ENCODE measurements around the gene HMX3. TPM values are rescaled to one million over a fixed set of nuclear protein-coding genes. Genes with fewer than 3 reads are reported as not detected.
A peak's percentile ranks its signal among the peaks of the same experiment; 100 is the strongest.

HMX3 gene
- total and polyA plus RNA-seq, 2 of the 13 experiments (the other 11 are each of a cell fraction or from before 2014, with no cell fraction given): not detected

- H3K4me3 ChIP-seq (replicated peaks in 1 of 3; ENCODE audit: insufficient read depth in 1 of 3, low read depth in 2 of 3, low read length in 3 of 3): peak overlapping the region in 2 of 3 experiments; percentile 29 to 65; a peak in 2 of 6 replicates
- no peak overlapping the region for H2AFZ ChIP-seq (ENCODE audit: low read length)
- intact Hi-C loops (cut with micrococcal nuclease; ENCODE audit: unreplicated experiment) (loop anchor here (10.0 kb wide), 1 partner anchor 48 kb away; no protein-coding TSS in a partner anchor), in situ Hi-C loops (cut with HindIII; ENCODE audit: extremely low pct_ligation_motif_present, low pct_unique_long_range_greater_than_20kb) (no loop called here)
- BruUV-seq (replicated peaks): no TSS peak
- no peak overlapping the region for H3K9ac ChIP-seq (ENCODE audit: insufficient read depth, low read depth, low read length)
- FAIRE-seq: peak; percentile 18
- peaks cover 64% of the 10 kb centered on the region for H3K4me1 ChIP-seq (ENCODE audit: insufficient read depth, low read length)
- H3K27me3 ChIP-seq (ENCODE audit: control insufficient read depth in 1 of 2, insufficient read depth in 2 of 2, low read length in 2 of 2): peaks cover 0 to 13% of the 10 kb centered on the region in 2 experiments; a peak in 2 of 5 replicates
- peaks cover 20% of the 10 kb centered on the region for H4K20me1 ChIP-seq (ENCODE audit: insufficient read depth, low read length)
- peaks cover 11 to 32% of the 10 kb centered on the region in 2 experiments for H3K36me3 ChIP-seq (replicated peaks in 1 of 2; ENCODE audit: control insufficient read depth in 1 of 2, insufficient read depth in 2 of 2, low read length in 2 of 2)
- ATAC-seq: peak; percentile 3; the same call in 2 of the 3 replicates
- H3K4me2 ChIP-seq (ENCODE audit: low read depth, low read length): peak overlapping the region; percentile 70
- 7% methylated on average over 3 of the region's 3 CpGs for WGBS (ENCODE audit: low lambda C conversion rate)
- POLR2A ChIA-PET: no interaction called here
- peak overlapping the region; percentile 56 for H3K27ac ChIP-seq (ENCODE audit: extremely low read length, insufficient read depth, low read length)
- peaks cover 65% of the 10 kb centered on the region for H3K79me2 ChIP-seq (ENCODE audit: insufficient read depth, low read length)
- CTCF ChIA-PET (ENCODE audit: low intra/inter-chr PET ratio, low total read pairs): no interaction called here
- DNase-seq (ENCODE audit: low spot score): peak; percentile 67
- H3K9me3 ChIP-seq (ENCODE audit: low read length): no peaks in the 10 kb centered on the region
- TF ChIP-seq MIER3 (CRISPR knock-in tag; IDR thresholded peaks at IDR 0.05; ENCODE audit: borderline replicate concordance) (0 out of 2 replicates have a peak, but pooled peaks have one; percentile 21), ELF3 (CRISPR knock-in tag; IDR thresholded peaks at IDR 0.05) (peak; percentile 66; the same call in 1 of the 2 replicates), ZBTB7B (CRISPR knock-in tag; IDR thresholded peaks at IDR 0.05) (no peak), ATF1 (CRISPR knock-in tag; IDR thresholded peaks at IDR 0.05) (no peak), FOXP4 (CRISPR knock-in tag; IDR thresholded peaks at IDR 0.05) (peak; percentile 66; the same call in 1 of the 2 replicates), ZNF563 (CRISPR knock-in tag; IDR thresholded peaks at IDR 0.05) (no peak), FOXP1 (IDR thresholded peaks at IDR 0.05) (no peak), FOXP1 (CRISPR knock-in tag; IDR thresholded peaks at IDR 0.05) (peak; percentile 45), POLR2AphosphoS5 (IDR thresholded peaks at IDR 0.05; ENCODE audit: low read depth, low read length) (no peak), ZNF335 (CRISPR knock-in tag; IDR thresholded peaks at IDR 0.05) (no peak), EEA1 (CRISPR knock-in tag; IDR thresholded peaks at IDR 0.05; ENCODE audit: borderline replicate concordance) (no peak), FOXA3 (CRISPR knock-in tag; IDR thresholded peaks at IDR 0.05) (peak; percentile 65), KAT8 (CRISPR knock-in tag; IDR thresholded peaks at IDR 0.05) (0 out of 2 replicates have a peak, but pooled peaks have one; percentile 18), HDAC2 (CRISPR knock-in tag; IDR thresholded peaks at IDR 0.05) (0 out of 2 replicates have a peak, but pooled peaks have one; percentile 50)
- TF ChIP-seq, protein P1, sequence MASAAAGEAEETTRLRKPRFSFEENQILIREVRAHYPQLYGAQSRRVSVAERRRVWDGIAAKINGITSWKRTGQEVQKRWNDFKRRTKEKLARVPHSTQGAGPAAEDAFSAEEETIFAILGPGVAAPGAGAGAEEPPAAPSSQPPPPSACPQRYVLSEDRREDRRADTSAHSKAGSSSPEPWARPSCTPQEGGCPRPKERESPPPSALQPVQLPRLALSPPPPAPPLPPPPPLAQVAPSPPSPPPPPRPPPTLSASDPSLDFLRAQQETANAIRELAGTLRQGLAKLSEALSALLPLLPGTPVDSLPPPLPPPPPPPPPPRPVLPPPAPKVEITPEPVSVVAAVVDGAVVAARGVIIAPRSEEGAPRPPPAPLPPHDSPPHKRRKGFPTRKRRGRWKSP (CRISPR knock-in tag; IDR thresholded peaks at IDR 0.05): no peak
- TF ChIP-seq, protein P2, sequence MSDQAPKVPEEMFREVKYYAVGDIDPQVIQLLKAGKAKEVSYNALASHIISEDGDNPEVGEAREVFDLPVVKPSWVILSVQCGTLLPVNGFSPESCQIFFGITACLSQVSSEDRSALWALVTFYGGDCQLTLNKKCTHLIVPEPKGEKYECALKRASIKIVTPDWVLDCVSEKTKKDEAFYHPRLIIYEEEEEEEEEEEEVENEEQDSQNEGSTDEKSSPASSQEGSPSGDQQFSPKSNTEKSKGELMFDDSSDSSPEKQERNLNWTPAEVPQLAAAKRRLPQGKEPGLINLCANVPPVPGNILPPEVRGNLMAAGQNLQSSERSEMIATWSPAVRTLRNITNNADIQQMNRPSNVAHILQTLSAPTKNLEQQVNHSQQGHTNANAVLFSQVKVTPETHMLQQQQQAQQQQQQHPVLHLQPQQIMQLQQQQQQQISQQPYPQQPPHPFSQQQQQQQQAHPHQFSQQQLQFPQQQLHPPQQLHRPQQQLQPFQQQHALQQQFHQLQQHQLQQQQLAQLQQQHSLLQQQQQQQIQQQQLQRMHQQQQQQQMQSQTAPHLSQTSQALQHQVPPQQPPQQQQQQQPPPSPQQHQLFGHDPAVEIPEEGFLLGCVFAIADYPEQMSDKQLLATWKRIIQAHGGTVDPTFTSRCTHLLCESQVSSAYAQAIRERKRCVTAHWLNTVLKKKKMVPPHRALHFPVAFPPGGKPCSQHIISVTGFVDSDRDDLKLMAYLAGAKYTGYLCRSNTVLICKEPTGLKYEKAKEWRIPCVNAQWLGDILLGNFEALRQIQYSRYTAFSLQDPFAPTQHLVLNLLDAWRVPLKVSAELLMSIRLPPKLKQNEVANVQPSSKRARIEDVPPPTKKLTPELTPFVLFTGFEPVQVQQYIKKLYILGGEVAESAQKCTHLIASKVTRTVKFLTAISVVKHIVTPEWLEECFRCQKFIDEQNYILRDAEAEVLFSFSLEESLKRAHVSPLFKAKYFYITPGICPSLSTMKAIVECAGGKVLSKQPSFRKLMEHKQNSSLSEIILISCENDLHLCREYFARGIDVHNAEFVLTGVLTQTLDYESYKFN (CRISPR knock-in tag; conservative IDR thresholded peaks at IDR 0.05): peak; percentile 70
- TF ChIP-seq, protein P3, sequence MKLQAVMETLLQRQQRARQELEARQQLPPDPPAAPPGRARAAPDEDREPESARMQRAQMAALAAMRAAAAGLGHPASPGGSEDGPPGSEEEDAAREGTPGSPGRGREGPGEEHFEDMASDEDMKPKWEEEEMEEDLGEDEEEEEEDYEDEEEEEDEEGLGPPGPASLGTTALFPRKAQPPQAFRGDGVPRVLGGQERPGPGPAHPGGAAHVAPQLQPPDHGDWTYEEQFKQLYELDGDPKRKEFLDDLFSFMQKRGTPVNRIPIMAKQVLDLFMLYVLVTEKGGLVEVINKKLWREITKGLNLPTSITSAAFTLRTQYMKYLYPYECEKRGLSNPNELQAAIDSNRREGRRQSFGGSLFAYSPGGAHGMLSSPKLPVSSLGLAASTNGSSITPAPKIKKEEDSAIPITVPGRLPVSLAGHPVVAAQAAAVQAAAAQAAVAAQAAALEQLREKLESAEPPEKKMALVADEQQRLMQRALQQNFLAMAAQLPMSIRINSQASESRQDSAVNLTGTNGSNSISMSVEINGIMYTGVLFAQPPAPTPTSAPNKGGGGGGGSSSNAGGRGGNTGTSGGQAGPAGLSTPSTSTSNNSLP (IDR thresholded peaks at IDR 0.05; ENCODE audit: low read depth, low read length): peak; percentile 59; the same call in 1 of the 2 replicates
- TF ChIP-seq, protein P4, sequence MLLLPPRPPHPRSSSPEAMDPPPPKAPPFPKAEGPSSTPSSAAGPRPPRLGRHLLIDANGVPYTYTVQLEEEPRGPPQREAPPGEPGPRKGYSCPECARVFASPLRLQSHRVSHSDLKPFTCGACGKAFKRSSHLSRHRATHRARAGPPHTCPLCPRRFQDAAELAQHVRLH (CRISPR knock-in tag; IDR thresholded peaks at IDR 0.05; ENCODE audit: borderline replicate concordance, low read depth): no peak
Measured at GRCh38 chr10:123157210-123157609, 21.4 kb downstream of the HMX3 start.
